GM12874 (cell line): ENCODE results near the gene RASA3.

ENCODE experiments used
- CTCF ChIP-seq: IDR thresholded peaks from 2 replicates; pipeline ENCODE4 v1.5.1; 2011; ENCODE audit warnings: low read depth, mild to moderate bottlenecking, control low read depth, low read length, moderate library complexity; ENCODE audit not compliant: insufficient read depth

Gene RASA3

GRCh38 chr13:113997845-113998751 lies 134.3 kb downstream of the RASA3 start:
- no peak for TF ChIP-seq CTCF

GRCh38 chr13:113996912-113997745 lies 135.3 kb downstream of the RASA3 start:
- no peak for TF ChIP-seq CTCF

- no peak for TF ChIP-seq CTCF
Observed at GRCh38 chr13:113996081-113996911, 136.1 kb downstream of the RASA3 start.

DNA sequence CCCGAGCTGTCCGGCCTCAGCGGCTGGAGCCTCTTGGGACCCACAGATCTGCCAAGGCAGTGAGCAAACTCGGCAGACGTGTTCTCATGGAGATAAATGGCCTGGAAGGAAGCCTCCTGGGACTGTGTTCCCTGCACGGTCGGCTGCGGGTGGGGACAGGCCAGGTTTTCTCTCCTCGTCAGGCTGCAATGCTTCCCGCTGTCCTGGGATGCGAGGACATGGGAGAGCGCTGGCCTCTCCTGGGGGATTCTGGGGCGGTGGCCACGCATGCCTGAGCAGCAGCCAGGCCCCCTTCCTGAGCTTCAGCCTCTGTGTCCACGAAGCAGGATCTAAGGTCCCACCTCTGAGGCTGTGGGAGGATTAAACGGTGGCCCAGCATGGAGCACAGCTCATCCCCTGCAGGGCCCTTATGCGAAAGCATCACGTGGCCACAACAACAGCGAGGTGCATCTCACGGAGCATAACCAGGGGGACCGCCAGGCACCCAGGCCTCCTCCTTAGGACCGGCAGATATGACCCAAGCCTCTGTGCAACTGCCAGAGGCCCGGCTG lies 137.3 kb downstream of the RASA3 start:
- TF ChIP-seq CTCF, result no peak

- no peak for TF ChIP-seq CTCF
Observed at GRCh38 chr13:113992276-113993005, 140.0 kb downstream of the RASA3 start.

DNA sequence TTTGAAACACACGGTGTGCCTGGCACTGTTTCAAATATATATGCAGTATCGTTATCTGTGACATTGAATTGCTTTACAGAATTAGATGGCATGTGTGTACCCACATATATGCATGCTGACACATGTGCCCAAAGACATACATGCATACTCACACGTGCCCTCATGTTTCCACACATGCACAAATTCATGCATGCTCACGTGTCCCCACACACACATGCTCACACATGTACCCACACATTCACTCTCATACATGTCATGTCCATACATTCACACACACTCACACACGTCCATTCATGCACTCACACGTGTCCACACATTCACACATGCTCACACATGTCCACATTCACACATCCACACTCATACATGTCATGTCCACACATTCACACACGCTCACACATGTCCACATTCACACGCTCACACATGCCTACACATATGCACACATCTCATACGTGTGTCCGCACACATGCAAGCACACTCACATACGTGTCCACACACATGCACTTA lies 140.7 kb downstream of the RASA3 start:
- no peak for TF ChIP-seq CTCF
